ENCODE data around the gene UNC5CL. TPM values are rescaled to one million over a fixed set of nuclear protein-coding genes. Genes with fewer than 3 reads are reported as not detected.
A peak's percentile ranks its signal among the peaks of the same experiment; 100 is the strongest.

Gene UNC5CL, protein sequence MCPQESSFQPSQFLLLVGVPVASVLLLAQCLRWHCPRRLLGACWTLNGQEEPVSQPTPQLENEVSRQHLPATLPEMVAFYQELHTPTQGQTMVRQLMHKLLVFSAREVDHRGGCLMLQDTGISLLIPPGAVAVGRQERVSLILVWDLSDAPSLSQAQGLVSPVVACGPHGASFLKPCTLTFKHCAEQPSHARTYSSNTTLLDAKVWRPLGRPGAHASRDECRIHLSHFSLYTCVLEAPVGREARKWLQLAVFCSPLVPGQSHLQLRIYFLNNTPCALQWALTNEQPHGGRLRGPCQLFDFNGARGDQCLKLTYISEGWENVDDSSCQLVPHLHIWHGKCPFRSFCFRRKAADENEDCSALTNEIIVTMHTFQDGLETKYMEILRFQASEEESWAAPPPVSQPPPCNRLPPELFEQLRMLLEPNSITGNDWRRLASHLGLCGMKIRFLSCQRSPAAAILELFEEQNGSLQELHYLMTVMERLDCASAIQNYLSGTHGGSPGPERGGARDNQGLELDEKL
- total RNA-seq (2014; rRNA removed; shearing (Covaris generic); ENCODE audit: low replicate concordance), result 1.1 and 3.3 TPM in 2 replicates

DNA sequence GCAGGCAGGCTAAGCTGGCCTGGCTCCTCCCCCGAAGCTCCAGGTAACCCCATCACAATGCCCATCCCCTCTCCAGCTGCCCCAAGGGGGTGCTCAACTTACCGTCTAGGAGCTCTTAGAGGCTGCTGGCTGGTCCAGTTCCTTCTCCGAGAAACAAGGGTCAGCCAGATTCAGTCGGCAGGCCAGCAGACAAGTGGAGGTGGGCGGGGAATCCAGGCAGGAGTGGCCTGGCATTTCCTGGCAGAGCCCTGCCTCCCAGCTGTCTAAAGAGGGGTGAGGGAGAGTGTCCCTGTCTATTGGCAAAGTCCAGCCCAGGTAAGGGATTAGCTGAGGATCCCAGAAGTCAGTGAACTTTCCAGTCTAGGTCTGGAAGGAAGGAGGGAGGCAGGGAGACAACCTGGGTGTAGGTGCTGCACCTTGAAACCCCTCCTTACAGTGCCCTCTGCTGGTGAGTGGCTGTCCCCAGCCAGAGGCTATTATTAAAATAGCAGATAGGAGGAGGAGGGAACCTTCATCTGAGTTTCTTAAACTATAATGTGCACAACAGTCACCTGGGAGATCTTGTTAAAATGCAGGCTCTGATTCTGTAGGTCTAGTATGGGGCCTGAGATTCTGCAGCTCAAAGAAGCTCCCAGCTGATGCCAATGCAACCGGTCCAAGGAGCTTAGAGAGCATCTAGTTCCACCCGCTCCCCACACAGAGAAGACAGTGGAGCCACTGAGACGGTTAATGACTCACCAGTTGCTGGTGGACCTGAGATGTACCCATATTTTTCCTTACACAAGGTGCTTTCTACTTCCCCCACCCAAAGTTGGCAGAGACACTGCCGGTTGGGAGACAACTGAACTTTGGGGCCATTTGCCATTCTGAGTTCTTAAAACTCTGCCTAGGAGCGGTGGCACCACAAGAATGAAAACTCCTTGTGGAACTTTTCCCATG is at the start of gene UNC5CL:
TSS of gene UNC5CL (minus strand) at position 162 of the 939 bp plus-strand sequence. CDS start 4,147 bp downstream, outside the sequence.
- Histone ChIP-seq H3K4me2 (ENCODE audit: low read depth, low read length, poor library complexity, severe bottlenecking) (no peak within 1 kb of the TSS), H3K27me3 (ENCODE audit: low read length) (no peaks in the 10 kb centered on the region), H3K4me1 (ENCODE audit: low read length) (peaks cover 4% of the 10 kb centered on the region), H2AFZ (ENCODE audit: low read length) (no peak within 1 kb of the TSS), H3K36me3 (ENCODE audit: insufficient read depth, low read length) (no peaks in the 10 kb centered on the region), H3K79me2 (ENCODE audit: low read length) (no peaks in the 10 kb centered on the region), H3K9me3 (ENCODE audit: low read length) (no peaks in the 10 kb centered on the region), H4K20me1 (ENCODE audit: insufficient read depth, low read depth, low read length) (0 out of 2 replicates have a peak, but pooled peaks cover 3% of the 10 kb centered on the region), H3K27ac (ENCODE audit: low read length) (no peak within 1 kb of the TSS), H3K4me3 (ENCODE audit: low read length) (no peak within 1 kb of the TSS), H3K9me2 (replicated peaks; ENCODE audit: insufficient read depth, low read length) (no peaks in the 10 kb centered on the region), H3K9ac (ENCODE audit: low read length) (no peak within 1 kb of the TSS)
- DNase-seq, result peak; percentile 83

DNA sequence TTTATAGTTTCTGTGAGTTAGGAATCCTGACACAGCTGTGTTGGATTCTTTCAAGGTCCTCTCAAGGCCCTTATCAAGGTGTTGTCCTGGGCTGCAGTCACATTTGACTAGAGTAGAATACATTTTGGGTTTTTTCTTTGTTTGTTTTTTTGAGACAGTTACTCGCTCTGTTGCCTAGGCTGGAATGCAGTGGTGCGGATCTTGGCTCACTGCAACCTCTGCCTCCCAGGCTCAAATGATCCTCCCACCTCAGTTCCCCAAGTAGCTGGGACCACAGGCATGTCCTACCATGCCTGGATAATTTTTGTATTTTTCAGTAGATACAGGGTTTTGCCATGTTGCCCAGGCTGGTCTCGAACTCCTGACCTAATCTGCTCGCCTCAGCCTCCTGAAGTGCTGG is 49.4 kb upstream of the UNC5CL start:
- no peak overlapping the region for H3K4me2 ChIP-seq (ENCODE audit: low read depth, low read length, poor library complexity, severe bottlenecking)
- H3K9me3 ChIP-seq (ENCODE audit: low read length), result no peaks in the 10 kb centered on the region
- H3K9me2 ChIP-seq (replicated peaks; ENCODE audit: insufficient read depth, low read length), result no peaks in the 10 kb centered on the region
- no peak overlapping the region for H3K4me3 ChIP-seq (ENCODE audit: low read length)
- DNase-seq, result no peak
- no peak overlapping the region for H3K9ac ChIP-seq (ENCODE audit: low read length)
- H2AFZ ChIP-seq (ENCODE audit: low read length), result no peak overlapping the region
- peaks cover 27% of the 10 kb centered on the region for H3K79me2 ChIP-seq (ENCODE audit: low read length)
- H4K20me1 ChIP-seq (ENCODE audit: insufficient read depth, low read depth, low read length), result no peaks in the 10 kb centered on the region
- no peaks in the 10 kb centered on the region for H3K4me1 ChIP-seq (ENCODE audit: low read length)
- no peaks in the 10 kb centered on the region for H3K27me3 ChIP-seq (ENCODE audit: low read length)
- H3K36me3 ChIP-seq (ENCODE audit: insufficient read depth, low read length), result peaks cover 66% of the 10 kb centered on the region; the same call in 1 of the 2 replicates
- H3K27ac ChIP-seq (ENCODE audit: low read length), result no peak overlapping the region

DNA sequence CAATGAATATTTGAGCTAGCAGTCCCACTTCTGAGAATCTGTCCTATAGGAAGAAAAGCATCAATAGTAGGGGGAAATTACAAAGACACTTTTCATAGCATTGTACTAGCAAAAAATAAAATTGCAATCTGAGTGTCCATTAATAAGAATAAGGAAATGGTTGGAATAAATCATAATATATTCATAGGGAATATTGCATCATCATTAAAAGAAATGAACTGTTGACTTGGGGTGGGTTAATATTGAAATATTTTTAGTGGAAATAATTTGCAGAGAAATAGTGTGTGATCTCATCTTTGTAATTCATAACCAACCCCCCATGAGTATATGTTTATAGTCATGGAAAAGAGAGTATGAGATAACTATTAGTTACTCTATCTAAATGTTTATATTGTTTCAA is 46.2 kb upstream of the UNC5CL start:
- Histone ChIP-seq H3K9me2 (replicated peaks; ENCODE audit: insufficient read depth, low read length) (no peaks in the 10 kb centered on the region), H3K27me3 (ENCODE audit: low read length) (no peaks in the 10 kb centered on the region), H3K36me3 (ENCODE audit: insufficient read depth, low read length) (peaks cover 61% of the 10 kb centered on the region), H4K20me1 (ENCODE audit: insufficient read depth, low read depth, low read length) (no peaks in the 10 kb centered on the region), H3K4me2 (ENCODE audit: low read depth, low read length, poor library complexity, severe bottlenecking) (no peak overlapping the region), H3K9ac (ENCODE audit: low read length) (no peak overlapping the region), H3K9me3 (ENCODE audit: low read length) (no peaks in the 10 kb centered on the region), H3K4me3 (ENCODE audit: low read length) (no peak overlapping the region), H3K27ac (ENCODE audit: low read length) (no peak overlapping the region), H3K4me1 (ENCODE audit: low read length) (no peaks in the 10 kb centered on the region), H2AFZ (ENCODE audit: low read length) (no peak overlapping the region), H3K79me2 (ENCODE audit: low read length) (peaks cover 56% of the 10 kb centered on the region)
- no peak for DNase-seq

DNA sequence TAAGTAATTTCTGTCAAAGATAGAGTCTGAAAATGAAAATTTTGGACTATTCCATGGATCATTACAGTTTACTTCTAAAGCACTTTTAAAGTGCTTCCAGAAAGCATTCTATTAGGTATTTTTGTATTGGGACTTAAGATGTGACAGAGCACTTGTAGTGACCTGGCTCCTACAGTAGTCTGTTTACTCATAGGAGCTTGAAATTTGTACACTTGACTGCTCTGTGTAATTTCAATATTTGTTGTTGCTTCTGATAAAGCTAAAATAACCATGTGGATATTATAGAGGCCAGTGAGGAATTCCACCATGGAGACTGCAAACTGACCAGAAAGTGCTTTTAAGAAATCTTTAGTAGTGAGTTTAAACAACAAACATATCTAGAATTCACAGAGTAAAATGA is 44.1 kb upstream of the UNC5CL start:
- no peaks in the 10 kb centered on the region for H3K4me1 ChIP-seq (ENCODE audit: low read length)

DNA sequence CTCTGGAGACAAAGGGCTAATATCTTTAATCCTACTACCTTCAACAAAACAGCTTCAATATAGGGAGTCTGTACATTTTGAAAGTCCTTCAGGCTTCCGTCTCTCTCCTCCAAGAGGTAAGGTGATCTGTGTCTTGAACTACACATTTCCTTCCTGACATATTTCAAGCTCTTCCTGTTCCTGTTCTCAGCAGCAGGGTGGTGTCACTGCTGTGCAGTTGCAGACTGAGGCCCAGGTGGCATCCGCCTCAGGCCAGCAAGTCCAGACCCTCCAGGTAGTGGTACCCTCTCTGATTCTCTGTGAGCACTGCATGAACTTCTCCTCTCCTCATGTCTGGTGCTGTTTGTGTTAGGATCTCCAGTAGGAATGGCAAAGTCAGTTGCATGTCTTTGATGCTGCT is 41.6 kb upstream of the UNC5CL start:
- Histone ChIP-seq H3K27me3 (ENCODE audit: low read length) (no peaks in the 10 kb centered on the region), H3K27ac (ENCODE audit: low read length) (no peak overlapping the region), H3K79me2 (ENCODE audit: low read length) (peaks cover 90% of the 10 kb centered on the region), H3K4me2 (ENCODE audit: low read depth, low read length, poor library complexity, severe bottlenecking) (no peak overlapping the region), H3K4me3 (ENCODE audit: low read length) (no peak overlapping the region), H3K4me1 (ENCODE audit: low read length) (peaks cover 20% of the 10 kb centered on the region), H2AFZ (ENCODE audit: low read length) (no peak overlapping the region), H3K9me2 (replicated peaks; ENCODE audit: insufficient read depth, low read length) (no peaks in the 10 kb centered on the region), H3K9ac (ENCODE audit: low read length) (no peak overlapping the region), H3K36me3 (ENCODE audit: insufficient read depth, low read length) (peaks cover 55% of the 10 kb centered on the region), H3K9me3 (ENCODE audit: low read length) (no peaks in the 10 kb centered on the region), H4K20me1 (ENCODE audit: insufficient read depth, low read depth, low read length) (no peaks in the 10 kb centered on the region)
- no peak for DNase-seq

More for the DNA sequence above, 44.1 kb upstream of the UNC5CL start:
- Histone ChIP-seq H3K4me3 (ENCODE audit: low read length) (no peak overlapping the region), H3K27ac (ENCODE audit: low read length) (no peak overlapping the region), H3K27me3 (ENCODE audit: low read length) (no peaks in the 10 kb centered on the region), H2AFZ (ENCODE audit: low read length) (no peak overlapping the region), H3K36me3 (ENCODE audit: insufficient read depth, low read length) (peaks cover 71% of the 10 kb centered on the region), H3K9me3 (ENCODE audit: low read length) (no peaks in the 10 kb centered on the region), H3K9me2 (replicated peaks; ENCODE audit: insufficient read depth, low read length) (no peaks in the 10 kb centered on the region), H3K9ac (ENCODE audit: low read length) (no peak overlapping the region), H3K79me2 (ENCODE audit: low read length) (peaks cover 77% of the 10 kb centered on the region), H3K4me2 (ENCODE audit: low read depth, low read length, poor library complexity, severe bottlenecking) (no peak overlapping the region), H4K20me1 (ENCODE audit: insufficient read depth, low read depth, low read length) (no peaks in the 10 kb centered on the region)
- no peak for DNase-seq

DNA sequence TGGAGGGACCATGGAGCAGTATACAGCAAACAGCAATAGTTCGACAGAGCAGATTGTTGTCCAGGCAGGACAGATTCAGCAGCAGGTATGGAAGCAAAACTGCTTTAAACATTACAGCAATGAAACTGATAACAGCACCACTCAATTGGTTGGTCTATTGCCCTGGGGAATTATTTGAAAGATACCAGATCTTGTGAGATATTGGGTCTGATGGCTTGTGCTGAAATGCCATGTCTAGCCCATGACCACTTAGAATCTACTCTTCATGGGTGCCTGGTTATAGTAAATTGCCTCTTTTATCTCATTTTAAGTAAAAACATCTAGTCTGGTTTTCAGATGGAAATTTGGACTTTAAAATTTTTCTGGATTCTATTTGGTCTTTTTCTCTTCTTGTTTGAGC is 40.1 kb upstream of the UNC5CL start:
- H3K4me2 ChIP-seq (ENCODE audit: low read depth, low read length, poor library complexity, severe bottlenecking), result no peak overlapping the region
- no peak overlapping the region for H3K9ac ChIP-seq (ENCODE audit: low read length)
- peaks cover 36% of the 10 kb centered on the region for H3K4me1 ChIP-seq (ENCODE audit: low read length)
- H4K20me1 ChIP-seq (ENCODE audit: insufficient read depth, low read depth, low read length), result no peaks in the 10 kb centered on the region
- peaks cover 40% of the 10 kb centered on the region for H3K36me3 ChIP-seq (ENCODE audit: insufficient read depth, low read length)
- H3K9me2 ChIP-seq (replicated peaks; ENCODE audit: insufficient read depth, low read length), result no peaks in the 10 kb centered on the region
- no peak for DNase-seq
- H2AFZ ChIP-seq (ENCODE audit: low read length), result no peak overlapping the region
- H3K4me3 ChIP-seq (ENCODE audit: low read length), result no peak overlapping the region
- peaks cover 97% of the 10 kb centered on the region for H3K79me2 ChIP-seq (ENCODE audit: low read length)
- no peak overlapping the region for H3K27ac ChIP-seq (ENCODE audit: low read length)
- no peaks in the 10 kb centered on the region for H3K27me3 ChIP-seq (ENCODE audit: low read length)
- H3K9me3 ChIP-seq (ENCODE audit: low read length), result no peaks in the 10 kb centered on the region

DNA sequence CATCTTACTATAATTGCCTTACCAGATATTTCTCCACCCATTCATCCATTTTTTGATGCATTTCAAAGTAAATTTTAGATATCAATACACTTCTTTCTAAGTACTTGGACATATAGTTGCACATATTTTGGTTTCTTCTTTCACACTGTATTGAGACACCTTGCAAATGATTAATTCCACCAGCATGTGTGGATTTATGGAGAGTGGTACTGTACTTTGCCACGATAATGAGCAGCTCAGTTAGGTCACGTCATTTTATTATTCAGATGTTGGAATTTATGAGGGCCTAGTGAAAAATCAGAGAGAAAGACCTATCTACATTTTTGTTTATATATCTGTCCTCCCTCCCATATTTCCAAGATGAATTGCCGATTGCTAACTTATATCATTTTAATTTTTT is 39.1 kb upstream of the UNC5CL start:
- Histone ChIP-seq H3K9me2 (replicated peaks; ENCODE audit: insufficient read depth, low read length) (no peaks in the 10 kb centered on the region), H3K79me2 (ENCODE audit: low read length) (peaks cover 96% of the 10 kb centered on the region), H3K36me3 (ENCODE audit: insufficient read depth, low read length) (peaks cover 31% of the 10 kb centered on the region), H3K4me3 (ENCODE audit: low read length) (no peak overlapping the region), H3K27me3 (ENCODE audit: low read length) (no peaks in the 10 kb centered on the region), H2AFZ (ENCODE audit: low read length) (no peak overlapping the region), H3K27ac (ENCODE audit: low read length) (no peak overlapping the region), H3K4me2 (ENCODE audit: low read depth, low read length, poor library complexity, severe bottlenecking) (no peak overlapping the region), H3K9me3 (ENCODE audit: low read length) (no peaks in the 10 kb centered on the region), H4K20me1 (ENCODE audit: insufficient read depth, low read depth, low read length) (no peaks in the 10 kb centered on the region), H3K4me1 (ENCODE audit: low read length) (peaks cover 38% of the 10 kb centered on the region), H3K9ac (ENCODE audit: low read length) (no peak overlapping the region)
- DNase-seq, result no peak

DNA sequence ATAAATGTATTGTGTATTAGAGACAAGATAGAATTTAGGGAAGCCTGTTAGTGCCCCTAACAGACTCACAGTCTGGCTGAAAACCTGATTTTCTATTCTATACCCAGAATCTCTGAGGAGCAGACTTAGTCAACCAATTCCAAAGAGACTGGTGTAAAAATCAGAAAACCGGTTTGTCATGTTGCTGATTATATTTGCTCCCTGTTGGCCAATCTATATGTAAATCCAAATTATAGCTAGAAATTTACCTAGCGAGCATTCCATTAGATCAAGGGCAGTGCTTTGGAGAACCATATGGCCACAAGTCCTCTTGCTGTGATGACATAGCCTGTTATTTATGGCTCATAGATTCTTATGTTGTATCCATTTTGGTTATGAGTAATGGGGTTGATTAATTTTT is 38.5 kb upstream of the UNC5CL start:
- DNase-seq, result no peak
- Histone ChIP-seq H4K20me1 (ENCODE audit: insufficient read depth, low read depth, low read length) (no peaks in the 10 kb centered on the region), H3K79me2 (ENCODE audit: low read length) (peaks cover 91% of the 10 kb centered on the region), H3K9me2 (replicated peaks; ENCODE audit: insufficient read depth, low read length) (no peaks in the 10 kb centered on the region), H3K27ac (ENCODE audit: low read length) (no peak overlapping the region), H3K36me3 (ENCODE audit: insufficient read depth, low read length) (peaks cover 26% of the 10 kb centered on the region), H2AFZ (ENCODE audit: low read length) (no peak overlapping the region), H3K4me1 (ENCODE audit: low read length) (peaks cover 38% of the 10 kb centered on the region), H3K4me3 (ENCODE audit: low read length) (no peak overlapping the region), H3K9me3 (ENCODE audit: low read length) (no peaks in the 10 kb centered on the region), H3K27me3 (ENCODE audit: low read length) (no peaks in the 10 kb centered on the region), H3K4me2 (ENCODE audit: low read depth, low read length, poor library complexity, severe bottlenecking) (no peak overlapping the region), H3K9ac (ENCODE audit: low read length) (no peak overlapping the region)
